ENCODE results near the gene ARVCF.

Gene ARVCF

DNA sequence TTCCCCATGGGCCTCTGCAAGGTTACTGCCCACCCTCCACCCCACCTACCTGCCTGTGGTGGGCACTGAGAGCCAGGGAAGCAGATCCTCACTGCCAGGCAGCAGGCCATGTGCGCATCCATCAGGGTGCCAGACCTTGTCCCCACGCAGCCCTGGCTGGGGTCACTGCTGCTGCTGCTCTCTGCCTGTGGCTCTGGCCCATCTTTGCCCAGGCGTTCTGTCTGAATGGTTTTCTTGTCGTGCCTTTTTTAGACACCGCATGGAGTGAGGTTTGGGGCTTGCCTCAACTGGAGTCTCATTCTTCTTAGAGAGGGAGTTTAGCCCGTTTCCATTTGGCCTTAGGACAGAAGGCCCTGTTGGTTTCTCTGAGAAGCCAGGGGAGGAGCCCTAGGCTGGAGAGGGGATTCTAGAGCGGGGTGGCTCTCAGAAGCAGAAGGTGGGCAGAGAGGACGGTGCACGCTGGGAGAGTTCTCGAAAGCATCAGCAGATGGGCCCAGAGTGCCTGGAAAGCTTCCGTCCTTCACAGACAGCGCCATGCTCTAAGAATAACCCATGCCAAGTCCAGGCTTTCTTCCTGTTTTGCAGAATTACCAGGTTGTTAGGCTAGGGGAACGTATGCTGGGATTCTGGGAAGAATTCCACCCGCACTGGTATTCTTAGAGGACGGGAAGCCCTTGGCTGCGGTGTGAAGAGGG, 12.4 kb upstream of the ARVCF start:
- no peak for DNase-seq

DNA sequence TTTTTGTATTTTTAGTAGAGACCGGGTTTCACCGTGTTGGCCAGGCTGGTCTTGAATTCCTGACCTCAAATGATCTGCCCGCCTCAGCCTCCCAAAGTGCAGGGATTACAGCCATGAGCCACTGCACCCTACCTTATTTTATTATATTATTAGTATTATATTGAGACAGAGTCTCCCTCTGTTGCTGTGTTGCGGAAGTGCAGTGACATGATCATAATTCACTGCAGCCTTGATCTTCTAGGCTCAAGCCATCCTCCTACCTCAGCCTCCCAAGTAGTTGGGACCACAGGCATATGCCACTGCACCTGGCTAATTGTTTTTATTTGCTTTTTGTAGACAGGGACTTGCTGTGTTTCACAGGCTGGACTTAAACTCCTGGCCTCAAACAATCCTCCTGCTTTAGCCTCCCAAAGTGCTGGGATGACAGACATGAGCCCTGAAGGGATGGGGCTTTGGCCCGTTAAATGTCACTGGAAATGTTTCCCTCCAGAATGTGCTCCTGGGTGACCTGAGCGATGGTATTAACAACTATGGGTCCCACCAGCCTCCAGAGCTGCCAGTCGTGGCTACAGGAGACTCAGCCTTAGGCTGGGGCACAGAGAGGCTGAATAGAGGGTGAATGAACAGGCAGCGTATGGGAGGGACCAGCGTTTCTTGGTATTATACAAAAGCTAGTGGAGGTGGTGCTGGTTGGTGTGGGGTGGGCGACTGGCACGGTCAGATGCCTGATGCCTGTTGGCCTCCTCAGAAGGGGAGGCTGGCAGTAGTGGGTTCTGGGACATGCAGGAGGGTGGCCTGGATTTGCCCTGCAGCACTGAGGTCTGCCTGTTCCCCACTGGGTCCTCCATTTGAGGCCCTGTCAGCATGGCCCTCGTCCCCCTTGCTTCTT, 11.6 kb upstream of the ARVCF start:
- no peak for DNase-seq

DNA sequence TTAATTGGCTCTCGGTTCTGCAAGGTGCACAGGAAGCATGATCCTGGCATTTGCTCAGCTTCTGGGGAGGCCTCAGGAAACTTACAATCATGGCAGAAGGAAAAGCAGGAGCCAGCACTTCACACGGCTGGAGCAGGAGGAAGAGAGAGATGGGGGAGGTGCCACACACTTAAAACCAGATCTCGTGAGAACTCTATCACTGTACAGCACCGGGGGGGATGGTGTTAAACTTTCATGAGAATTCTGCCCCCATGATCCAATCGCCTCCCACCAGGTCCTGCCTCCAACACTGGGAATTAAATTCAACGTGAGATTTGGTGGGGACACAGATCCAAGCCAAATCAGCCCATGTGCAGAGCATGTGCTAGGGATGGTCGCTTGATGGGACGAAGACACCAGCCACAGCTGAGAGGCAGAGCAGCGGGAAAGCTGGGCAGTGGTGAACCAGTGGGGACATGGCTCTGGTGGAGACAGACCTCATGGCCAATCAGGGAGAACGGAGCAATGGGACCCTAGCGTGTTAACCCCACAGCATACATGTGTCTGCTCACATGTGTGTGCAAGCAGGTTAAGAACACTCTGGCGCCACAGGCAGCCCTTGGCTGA, 10.5 kb upstream of the ARVCF start:
- DNase-seq: no peak

DNA sequence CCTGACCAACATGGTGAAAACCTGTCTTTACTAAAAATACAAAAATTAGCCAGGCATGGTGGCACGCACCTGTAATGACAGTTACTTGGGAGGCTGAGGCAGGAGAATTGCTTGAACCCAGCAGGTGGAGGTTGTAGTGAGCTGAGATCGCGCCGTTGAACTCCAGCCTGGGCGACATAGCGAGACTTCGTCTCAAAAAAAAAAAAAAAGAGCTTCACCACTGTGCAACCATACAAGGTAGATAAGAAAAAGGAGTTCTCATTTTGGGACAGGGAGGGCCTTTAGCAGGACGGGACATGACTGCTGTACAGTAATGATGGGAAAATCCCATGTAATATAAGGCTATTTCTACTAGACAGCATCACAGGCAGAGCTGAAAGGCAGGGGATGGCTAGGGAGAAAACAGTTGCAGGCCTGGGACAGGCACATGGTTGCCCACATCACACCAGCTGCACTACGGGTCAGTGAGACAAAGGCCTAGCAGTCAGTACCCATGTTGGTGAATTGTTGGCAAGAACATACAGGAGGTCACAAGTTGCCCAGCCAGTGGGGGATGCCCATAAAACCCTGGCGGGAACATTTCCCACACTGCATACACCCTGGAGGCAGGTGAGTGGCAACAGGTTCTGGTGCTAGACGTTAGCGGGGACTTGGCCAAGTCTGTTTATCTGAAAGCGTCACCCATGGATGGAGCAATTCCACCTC, 9.7 kb upstream of the ARVCF start:
- no peak for DNase-seq

DNA sequence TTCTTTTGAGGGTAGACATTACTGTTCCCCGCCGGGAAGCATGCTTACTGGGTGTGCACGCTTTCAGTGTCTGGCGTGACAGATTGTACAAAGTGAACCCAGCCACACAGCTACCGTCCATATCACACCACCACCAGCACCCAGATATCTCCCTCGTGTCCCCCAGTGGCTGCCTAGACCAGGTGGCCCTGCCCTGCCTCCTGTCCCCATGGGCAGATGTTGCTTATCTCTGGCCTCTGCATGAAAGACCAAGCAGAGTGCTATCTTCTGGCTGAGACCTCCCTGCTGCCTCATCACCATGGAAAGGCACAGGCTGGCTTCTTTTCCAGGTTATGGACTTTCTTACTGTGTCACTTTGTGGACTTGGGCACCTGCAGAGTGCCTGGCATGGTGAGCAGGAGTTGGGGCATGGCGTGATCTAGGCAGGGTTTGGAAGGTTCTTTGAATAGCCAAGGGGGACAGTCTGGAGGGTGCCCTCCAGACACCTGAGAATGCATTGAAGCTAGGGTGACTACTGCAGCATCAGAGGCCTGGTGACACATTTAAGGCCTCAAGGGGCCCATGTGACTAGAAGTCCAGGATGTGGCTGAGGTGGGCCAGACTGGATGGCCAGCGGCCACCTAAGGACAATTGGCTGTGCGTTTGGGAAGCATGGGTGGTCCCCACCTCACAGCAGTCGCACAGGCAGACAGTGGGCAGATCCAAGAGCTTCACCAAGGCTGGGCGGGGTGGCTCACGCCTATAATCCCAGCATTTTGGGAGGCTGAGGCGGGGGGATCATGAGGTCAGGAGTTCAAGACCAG, 9.0 kb upstream of the ARVCF start:
- no peak for DNase-seq

DNA sequence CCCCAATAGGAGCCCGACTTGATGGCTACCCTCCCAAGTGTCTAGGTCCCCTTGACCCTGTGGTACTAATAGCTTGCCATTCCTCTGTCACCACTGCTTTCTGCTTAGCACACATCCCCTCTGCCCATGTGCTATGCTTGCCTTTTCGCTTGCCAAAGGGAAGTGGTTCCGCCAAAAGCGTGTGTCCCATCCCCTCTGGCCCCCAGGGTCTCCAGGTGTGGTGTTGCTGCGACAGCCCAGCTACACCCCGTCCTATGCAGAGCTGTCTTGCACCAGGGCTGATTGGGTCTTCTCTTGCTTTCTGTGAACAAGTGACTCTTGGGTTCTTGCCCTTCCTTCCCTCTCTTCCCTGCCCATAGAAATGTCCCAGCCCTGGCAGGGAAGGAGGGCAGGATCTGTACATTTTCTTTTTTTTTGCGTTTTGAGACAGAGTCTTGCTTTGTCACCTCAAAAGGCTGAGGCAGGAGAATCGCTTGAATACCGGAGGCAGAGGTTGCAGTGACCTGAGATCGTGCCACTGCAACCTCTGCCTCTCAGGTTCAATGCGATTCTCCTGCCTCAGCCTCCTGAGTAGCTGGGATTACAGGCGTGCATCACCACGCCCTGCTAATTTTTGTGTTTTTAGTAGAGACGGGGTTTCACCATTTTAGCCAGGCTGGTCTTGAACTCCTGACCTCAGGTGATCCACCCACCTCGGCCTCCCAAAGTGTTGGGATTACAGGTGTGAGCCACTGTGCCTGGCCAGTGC, 8.2 kb upstream of the ARVCF start:
- no peak for DNase-seq

DNA sequence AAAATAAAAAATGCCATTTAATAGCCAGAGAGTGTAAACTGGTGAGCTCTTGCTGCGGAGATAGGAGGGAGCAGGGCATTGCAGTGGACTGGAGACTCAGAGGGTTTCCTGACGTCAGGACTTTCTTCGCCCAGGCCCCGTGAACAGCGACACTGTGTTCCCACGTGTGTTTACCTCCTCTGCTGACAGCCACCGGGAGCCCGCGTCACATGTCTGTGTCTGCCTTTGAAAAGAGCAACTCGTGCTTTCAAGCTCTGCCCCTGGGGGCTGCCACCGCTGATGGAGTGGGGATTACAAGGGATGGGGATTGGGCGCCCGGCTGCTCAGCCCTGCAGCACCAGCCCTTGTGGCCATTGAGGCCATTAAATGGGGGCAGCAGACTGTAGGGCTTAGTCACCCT, 7.6 kb upstream of the ARVCF start:
- DNase-seq: no peak

DNA sequence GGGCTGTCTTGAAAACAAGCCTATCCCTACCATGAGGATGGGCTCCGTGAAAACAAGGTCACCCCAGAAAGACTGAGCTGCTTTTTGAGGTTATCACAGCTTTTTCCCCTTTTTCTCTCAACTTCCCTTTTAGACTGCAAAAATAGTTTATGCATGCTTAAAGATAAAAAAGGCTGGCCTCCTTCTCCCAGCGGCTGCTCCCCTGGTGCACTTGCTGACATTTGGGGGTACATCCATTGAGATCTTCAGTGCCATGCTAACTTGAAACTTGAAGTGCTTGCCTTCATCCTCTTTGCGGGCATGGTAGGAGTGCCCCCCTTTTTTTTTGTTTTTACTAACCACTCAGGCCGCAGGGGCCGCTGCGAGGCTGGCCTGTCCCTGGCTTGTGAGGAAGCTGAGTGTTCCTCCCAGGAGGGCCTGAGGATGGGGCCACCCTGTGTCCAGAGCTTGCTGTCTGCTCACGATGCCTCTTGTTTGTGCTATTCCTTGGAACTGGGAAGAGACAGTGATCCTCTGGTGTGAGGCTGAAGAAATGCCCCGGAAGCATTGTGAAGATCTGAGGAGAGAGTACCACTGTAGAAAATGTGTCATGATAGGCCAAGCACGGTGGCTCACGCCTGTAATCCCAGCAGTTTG, 6.5 kb upstream of the ARVCF start:
- DNase-seq: no peak

DNA sequence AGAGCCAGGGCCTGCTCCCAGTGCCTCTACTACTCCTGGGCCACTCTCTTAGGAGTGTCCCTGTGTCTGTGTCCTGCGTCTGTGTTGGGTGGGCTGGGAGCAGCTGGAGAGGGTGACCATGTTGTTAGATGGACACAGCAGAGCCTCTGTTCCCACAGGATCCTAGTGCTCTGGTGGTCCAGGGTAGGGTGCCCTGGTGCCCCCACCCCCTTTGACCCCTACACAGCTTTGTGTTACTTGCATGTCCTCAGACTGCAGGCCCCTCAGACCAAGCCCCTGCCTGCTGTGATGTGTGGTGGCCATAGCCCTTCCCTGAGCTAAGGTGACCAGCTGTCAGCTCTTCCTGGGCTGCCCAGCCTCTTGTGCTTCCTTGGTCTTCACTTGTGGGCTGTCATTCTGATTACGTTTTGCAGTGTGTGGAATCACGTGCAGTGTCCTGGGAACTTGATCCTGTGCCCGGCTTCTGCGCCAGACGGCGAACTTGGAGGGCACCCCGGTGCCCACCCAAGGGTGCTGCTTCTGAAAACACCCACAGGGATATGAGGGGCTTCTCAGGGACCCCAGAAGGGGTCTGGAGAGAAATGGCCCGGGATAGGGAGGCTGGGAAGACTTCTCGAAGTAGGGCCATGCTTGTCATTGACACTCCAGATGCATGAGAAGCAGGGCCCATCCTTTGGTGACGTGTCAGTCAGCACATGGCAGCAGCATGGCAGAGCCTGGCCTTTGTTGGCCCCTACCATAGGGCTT, 5.8 kb upstream of the ARVCF start:
- DNase-seq: no peak

DNA sequence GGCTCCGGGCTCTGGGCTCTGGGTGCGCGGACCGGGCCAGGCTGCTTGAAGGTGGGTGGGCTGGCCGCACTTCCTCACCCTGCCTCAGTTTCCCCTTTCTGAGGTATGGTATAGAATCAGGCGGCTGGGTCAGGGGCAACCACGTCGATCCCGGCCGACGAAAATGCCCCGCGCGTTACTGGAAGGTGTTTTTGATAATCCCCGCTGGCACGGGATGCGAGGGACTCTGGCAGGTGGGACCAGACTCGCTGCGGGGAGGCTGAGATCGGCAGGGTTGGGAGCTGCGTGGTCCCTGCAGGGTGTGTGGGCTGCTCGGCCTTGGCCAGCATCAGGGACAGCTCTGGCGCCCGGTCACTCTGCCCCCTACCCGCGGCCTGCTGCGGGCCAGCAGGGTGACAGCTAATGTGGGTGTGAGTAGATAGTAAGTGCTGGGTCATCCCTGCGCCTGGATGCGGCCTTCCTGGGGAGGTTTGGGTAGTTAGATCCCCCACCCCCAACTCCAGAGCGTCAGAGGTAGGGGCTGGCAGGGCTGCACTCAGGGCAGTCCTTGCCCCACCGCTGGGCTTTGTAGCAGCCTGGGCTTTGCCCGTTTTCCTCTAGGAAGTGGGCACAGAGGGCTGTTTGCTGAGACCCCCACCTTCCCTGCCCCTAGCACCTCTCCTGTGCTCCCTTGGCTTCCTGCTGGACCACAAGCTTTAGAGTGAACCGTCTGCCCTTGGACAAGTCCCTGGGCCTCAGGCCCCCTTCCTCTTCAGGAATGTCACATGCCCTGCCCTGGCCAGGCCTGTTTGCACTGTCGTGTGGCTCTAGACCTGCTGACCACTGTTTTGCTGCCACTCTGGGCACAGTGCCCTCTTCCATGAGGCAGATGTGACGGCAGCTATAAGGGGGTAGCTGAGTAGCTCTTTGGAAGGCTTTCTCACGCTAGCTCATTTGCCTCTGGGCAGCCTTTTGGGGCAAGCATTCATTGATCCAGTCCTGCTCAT, 4.9 kb upstream of the ARVCF start:
- DNase-seq: no peak

DNA sequence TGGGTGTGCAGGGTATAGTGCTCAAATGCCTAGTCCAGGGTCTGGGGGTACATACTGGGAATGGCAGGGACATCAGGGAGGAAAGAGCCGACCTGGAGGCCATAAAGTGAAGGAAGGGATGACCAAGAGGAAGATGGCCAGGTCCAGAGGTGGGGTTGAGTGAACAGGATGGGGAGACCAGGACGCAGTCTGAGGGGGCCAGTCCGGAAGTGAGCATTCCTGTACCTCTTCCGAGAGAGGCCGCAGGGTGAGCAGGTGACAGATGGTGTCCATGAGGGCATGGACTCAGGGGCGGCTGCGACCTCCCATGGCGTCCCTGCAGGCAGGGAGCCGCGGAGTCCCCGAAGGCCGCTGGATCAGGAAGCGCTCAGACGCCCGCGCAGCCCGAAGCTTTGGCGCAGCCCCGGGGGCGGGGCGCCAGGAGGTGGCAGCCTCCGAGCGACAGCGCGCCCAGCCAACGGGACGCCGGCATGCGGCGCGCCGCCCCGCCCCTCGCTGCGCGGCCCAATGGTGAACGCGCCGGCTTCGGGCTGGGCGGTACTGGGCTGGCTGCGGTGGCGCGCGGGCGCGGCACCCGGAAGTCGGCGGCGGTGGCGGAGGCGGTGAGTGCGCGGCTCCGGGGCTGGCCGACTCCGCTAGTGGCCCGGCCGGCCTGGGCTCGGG, 4.0 kb upstream of the ARVCF start, which contains the start of gene TANGO2:
Gene TANGO2, plus strand, starts transcription at position 578 of the 663 bp plus-strand sequence. CDS start 15,689 bp downstream, outside the sequence.
- peak; percentile 73 for DNase-seq

DNA sequence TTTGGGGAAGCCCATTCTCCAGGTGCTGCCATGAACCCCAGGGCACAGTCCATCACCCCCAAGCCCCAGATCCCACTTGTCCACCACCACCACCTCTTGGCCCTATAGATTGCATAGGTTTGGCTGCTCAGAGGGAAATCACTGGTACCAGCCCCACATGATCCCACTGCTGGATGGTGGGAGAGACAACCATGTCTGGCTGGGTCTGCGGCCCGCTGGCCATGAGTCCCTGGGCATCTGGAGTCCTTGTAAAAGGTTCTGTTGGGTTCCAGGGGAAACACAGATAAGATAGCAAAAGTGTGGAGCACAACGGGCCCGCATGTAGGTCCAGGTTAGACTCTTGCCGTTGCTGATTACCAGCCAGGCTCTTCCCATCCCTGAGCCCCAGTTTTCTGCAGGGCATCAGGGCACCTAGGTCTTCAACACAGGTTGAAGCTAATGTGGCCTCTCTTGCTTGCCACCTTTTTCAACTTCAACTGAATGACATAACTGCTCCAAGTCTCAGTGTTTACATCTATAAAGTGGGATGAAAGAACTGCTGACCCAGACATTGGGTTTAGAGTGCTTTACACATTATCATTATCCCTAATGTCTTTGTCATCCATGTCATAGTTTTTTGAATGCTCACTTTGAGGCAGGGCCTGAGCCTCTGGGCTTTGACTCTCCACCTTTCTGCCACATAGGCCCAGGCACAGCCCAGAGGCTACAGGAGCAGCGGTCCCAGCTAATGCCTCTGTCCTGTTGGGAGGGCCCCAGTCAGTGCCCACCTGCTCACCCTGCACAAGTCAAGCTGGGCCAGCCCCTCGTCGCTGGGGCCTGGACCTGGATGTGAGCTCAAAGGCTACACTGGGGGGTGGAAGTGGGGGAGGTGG, 3.3 kb upstream of the ARVCF start:
- no peak for DNase-seq

DNA sequence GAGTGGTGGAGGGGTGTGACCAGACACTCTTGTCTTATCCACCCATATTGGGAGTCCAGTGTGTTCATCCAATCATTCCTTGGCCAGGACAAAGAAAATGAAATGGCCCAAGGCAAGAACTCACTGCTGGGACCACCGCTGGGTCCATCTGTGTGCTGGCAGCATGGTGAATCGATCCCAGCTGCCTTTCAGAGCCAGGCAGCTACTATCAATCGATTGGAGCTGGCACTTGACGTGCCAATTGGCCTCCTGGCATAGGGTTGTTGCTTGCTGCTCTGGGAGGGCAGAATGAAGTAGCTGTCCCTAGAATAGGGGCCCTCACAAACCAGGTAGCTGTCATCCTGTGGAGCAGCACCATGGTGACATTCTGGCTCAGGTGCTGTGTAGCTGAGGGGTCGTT, 1.4 kb upstream of the ARVCF start:
- no peak for DNase-seq

DNA sequence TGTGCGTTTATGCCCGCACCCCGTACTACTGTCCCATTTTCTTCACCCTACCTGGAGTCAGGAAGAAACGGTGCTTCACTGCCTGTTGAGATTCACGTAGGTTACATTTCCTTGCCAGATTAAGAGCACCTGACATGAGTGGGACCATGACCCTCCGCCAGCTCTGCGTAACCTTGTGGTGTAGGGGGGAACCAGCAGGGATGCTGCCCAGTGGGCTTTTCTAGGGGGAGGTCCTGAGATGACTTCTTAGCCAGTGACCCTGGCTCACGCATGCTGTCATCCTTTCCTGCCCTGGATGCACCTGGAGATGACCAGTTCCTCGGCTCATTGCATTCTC, 967 bp upstream of the ARVCF start:
- DNase-seq: no peak

DNA sequence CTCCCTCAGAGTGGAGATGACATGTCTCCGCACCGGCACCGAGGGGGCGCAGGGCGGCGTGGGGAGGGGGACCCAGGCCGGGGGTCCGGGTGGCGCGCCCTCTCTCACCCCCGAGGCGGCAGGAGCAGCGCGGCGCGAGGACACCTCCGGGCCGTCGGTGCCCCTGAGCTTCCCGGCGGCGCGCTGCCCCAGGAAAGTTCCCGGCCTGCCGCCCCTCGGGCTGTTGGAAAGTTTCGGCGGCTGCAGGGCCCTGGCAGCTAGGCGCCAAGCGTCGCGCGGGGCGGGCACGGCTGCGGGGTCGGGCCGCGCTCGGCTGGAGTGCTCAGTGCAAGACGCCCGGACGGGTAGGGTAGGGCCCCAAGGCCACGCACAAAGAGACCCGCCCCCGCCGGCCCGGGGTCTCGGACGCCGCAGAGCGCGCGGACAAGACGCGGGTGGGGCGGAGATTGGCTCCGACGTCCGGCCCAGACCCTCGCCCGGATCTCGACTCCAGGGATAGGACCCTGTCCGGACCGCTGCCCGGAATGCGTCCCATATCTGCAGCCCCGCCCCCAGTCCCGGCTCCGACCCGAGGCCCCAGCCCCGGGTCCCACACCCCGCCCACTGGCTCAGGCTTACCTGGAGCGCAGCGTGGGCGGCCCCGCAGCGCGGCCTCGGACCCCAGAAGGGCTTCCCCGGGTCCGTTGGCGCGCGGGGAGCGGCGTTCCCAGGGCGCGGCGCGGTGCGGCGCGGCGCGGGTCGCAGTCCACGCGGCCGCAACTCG, 471 bp downstream of the ARVCF start:
- no peak for DNase-seq

DNA sequence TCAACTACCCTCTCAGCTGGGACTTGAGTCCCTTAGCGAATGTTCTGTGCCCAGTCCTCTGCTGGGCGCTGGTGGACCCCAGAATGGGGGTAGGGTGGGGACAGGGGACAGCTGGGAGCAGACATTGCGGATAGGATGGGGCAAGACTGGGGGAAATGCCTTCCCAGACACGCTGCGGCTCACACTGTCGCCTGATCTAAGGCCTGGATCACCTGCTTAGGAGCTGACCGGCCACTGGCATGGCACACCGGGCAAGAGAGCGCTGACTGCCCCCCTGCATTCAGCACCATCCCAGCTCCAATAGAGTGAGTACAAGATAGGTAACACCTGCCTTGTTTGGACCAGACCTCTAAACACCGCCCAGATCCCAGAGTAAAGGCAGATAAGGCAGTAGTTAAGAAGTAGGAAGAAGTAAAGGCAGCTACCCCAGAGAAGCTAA, 1.4 kb downstream of the ARVCF start:
- DNase-seq: no peak
